Left forelimb (tissue), 1 donor: ENCODE results near the gene SLC23A1.
"Not testable (repeated sequence)": the region's sequence is repeated elsewhere in the genome, so short reads cannot be mapped to it uniquely, and the experiment has no call there.

Source experiments
- DNase-seq: peaks from one replicate; pipeline ENCODE4 v3.0.0-alpha.2; 2018; ENCODE audit warnings: low spot score

SLC23A1 gene

DNA sequence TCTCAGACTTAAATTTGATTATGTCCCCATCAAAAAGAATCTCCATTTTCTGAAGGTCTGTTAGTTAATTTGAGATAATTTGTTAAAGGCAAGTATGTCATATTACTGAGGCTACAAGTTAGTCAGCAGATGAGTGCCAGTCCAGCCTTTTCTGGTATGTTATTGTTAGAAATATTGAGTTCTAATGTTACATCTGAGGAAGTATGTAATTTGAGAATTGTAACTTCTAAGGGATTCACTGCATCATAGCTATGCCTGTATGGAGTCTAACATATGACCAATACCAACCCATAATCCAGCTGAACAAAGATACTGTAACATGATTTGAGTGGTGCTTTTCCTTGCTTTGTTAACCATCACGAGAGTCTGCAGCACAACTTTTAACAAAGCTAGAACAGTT, 13.9 kb downstream of the SLC23A1 start:
- no peak for DNase-seq

DNA sequence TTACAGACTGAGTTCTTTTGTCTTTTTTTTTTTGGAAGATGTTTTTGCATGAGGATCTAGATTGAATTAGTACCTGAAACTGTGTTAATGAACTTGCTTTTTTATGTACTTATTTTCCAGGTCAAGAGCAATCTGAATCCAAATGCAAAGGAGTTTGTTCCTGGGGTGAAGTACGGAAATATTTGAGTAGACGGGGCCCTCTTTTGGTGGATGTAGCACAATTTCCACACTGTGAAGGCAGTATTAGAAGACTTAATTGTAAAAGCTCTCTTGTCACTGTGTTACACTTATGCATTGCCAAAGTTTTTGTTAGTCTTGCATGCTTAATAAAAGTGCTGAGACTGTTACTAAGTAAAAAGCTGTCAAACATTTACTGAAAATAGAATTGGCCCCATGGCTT, 14.5 kb downstream of the SLC23A1 start:
- no peak for DNase-seq

DNA sequence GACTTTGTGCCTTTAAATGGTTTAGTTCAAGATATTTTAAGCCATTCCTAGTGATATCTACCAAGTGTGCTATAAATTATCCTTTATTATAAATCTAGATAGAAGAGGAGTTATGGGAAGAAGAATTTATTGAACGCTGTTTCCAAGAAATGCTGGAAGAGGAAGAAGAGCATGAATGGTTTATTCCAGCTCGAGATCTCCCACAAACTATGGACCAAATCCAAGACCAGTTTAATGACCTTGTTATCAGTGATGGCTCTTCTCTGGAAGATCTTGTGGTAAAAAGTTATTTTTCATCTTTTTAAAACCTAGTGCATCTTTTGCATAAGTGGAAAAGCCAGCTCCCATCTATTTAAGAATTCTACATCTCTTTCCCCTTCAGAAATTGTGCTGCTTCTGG, 18.6 kb downstream of the SLC23A1 start:
- no peak for DNase-seq

DNA sequence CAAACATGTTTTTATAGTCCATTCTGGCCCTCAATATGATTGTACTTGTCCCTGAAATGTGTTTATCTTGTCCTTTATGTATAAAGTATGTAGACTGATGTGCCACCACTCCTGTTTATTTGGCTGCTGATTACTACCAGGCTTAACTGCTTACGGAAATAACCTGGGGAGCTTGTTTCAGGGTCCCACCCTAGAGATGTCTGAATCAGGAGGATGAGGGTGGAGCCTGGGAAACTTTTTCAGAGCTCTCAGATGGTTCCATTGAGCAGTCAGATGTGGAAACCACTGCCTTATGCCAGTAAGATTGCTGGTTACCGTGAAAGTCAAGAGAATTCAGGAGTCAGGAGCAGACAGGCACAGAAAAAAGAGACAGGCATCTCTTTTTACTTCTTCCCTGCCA, 19.2 kb downstream of the SLC23A1 start:
- DNase-seq = no peak

DNA sequence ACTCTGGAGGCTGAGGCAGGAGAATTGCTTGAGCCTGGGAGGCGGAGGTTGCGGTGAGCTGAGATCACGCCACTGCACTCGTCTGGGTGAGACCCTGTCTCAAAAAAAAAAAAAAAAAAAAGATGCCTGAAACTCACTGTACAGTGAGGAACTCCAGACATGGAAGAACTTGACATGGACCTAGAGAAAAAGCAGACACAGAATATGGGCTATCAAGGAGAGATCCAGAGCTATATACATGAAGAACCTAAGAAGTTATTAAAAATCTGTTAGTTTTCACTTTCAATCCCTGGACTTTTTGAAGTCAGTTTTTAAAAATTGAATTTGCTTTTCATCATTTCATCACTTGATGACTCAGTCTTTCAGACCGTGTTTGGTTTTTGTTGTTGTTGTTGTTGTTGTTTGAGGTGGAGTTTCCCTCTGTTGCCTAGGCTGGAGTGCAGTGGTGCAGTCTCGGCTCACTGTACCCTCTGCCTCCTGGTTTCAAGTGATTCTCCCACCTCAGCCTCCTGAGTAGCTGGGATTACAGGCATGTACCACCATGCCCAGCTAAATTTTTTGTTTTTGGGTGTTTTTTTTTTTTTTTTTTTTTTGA, 21.2 kb downstream of the SLC23A1 start:
- DNase-seq = no peak

DNA sequence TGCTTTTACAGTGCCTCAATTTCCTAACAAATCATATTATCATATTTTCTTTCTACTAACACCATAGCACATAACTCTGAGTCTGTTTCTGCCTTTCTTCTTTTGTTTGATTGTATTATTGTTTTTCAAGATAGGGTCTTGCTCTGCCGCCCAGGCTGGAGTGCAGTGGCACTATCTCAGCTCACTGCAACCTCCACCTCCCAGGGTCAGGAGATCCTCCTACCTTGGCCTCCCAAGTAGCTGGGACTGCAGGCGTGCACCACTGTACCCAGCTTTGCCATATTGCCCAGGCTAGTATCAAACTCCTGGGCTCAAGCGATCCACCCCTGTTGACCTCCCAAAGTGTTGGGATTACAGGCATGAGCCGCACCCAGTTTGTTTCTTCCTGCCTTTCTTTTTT, 22.7 kb downstream of the SLC23A1 start:
- no peak for DNase-seq

DNA sequence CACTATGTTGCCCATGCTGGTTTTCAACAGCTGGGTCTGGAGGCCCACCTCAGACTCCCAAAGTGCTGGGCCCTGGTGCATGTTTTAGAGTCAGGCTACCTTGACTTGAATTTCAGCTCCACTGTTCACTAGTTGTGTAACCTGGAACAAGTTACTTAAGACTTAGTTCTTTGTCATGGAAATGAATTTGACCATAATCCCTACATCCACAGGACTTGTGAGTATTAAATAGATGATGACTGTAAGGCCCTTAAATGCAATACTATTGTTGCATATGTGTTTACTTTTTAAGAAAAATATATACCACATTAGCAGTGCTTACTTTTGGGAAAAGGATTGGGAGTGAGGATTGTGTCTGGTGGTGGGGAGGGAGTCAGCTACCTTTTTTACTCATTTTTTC, 25.0 kb downstream of the SLC23A1 start:
- no peak for DNase-seq

DNA sequence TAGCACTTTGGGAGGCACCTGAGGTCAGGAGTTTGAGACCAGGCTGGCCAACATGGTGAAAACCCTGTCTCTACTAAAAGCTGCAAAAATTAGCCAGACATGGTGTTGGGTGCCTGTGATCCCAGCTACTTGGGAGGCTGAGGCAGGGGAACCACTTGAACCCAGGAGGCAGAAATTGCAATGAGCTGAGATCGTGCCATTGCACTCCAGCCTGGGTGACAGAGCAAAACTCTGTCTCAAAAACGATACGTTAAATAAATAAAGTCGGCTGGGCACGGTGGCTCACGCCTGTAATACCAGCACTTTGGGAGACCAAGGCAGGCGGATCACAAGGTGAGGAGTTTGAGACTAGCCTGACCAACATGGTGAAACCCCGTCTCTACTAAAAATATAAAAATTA, 27.2 kb downstream of the SLC23A1 start:
- DNase-seq = not testable (repeated sequence)

DNA sequence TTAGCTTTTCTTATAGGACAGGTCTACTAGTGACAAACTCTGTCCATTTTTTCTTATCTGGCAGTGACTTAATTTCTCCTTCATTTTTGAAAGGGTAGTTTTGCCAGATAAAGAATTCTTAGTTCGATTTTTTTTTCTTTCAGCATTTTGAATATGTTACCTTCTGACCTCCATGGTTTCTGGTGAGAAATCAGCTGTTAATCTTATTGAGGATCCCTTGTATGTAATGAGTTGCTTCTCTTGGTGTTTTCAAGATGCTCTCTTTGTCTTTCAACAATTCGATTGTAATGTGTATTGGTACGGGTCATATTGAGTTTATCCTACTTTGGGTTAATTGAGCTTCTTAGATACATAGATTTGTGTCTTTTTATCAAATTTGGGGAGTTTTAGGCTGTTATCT, 28.9 kb downstream of the SLC23A1 start:
- DNase-seq = no peak

DNA sequence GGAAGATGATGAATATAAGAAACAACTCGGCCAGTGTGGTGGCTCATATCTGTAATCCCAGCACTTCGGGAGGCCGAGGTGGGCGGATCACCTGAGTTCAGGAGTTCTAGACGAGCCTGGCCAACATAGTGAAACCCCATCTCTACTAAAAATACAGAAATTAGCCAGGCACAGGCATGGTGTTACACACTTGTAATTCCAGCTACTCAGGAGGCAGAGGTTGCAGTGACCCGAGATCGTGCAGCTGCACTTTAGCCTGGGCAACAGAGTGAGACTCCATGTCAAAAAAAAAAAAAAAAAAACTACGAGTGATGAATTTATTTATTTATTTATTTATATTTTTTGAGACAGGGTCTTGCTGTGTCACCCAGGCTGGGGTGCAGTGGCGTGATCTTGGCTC, 35.2 kb downstream of the SLC23A1 start:
- not testable (repeated sequence) for DNase-seq

DNA sequence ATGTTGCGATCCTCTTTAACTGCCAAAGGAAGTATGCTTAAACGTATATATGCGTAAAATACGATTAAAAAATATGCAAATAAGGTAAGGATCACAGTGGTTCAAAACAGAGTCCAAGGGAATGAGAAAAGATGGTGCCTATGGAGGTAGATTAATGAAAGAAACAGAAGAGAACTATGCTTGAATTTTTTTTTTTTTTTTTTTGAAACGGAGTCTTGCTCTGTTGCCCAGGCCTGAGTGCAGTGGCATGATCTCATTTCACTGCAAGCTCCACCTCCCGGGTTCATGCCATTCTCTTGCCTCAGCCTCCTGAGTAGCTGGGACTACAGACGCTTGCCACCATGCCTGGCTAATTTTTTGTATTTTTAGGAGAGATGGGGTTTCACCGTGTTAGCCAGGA, 37.7 kb downstream of the SLC23A1 start:
- DNase-seq = not testable (repeated sequence)

DNA sequence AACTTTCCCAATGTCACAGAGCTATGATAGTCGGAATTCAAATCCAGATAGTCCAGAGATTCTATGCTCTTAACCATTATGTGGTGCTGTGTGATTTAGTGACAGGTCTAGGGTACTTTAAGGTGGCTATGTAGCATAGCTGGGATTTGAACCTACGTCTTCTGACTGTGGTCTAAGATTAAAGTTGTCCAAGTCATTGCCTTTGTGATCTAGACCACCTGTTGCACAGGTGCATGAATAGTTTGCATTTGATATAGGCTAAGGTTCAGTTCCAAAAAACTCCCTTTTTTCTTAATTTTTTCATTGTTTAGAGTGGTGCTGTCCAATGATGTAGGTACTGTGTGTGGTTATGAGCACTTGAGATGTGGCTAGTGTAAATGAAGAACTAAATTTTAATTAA, 38.9 kb downstream of the SLC23A1 start:
- DNase-seq = no peak

DNA sequence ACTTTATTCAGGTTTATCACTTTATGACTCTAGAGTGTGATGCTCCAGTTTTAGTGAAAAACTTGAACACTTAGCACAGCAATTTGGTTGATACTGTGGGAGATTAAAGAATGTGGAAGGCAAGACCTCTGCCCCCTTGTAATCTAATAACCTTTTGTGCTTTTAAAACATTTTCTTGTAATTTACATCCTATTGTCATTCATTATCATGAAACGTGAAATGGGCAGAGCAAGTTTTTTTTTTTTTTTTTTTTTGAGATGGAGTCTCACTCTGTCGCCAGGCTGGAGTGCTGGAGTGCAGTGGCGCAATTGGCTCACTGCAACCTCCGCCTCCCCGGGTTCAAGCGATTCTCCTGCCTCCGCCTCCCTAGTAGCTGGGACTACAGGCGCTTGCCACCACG, 39.6 kb downstream of the SLC23A1 start:
- DNase-seq = no peak

DNA sequence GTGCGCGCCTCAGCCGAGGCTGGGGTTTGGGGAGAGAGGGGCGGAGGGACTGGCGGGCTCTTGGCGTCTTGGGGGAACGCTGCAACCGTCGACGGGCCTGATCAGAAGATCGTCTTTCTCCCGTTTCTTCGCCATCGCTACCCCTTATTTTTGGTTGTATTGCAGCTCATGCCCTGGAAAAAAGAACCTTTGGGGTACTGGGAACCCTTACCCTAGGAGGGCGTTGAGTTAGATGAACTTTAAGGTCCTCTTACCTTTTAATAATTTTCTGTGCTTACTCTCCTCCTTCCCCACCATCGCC, 40.7 kb downstream of the SLC23A1 start:
- no peak for DNase-seq

DNA sequence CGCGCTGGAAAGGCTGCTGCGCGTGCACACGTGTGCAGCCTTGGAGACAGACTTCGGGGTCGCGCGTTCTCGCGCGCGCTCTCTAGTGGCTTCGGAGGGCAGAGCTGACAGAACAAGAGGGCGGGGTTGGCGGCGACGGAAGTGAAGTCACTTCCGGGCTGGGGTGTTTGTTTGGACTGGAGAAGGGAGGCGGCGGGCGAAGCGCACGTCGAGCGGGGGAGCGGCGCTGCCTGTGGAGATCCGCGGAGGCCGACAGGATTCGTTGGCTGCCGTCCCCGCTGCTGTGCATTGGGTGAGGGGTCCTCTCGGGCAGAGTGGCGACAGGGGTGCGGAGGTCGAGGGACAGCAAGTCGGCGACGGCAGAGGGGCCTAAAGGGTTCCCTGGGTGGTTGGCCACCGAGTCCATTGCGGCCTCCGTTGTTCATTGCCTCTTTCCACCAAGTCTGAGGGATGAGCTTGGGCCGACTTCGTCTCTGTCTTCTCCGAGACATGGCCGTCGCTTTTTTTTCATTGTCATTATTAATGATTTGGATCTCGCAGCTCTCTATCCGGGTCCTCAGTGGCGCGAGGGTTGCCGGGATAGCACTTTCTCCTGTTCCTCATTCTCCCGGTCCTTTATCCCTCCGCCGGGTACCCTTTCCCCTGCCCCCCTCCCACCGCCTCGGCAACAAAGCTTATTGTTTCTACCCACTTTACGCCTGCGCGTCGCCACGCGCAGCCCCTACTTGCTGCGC, 41.2 kb downstream of the SLC23A1 start, which contains the start of gene PAIP2:
PAIP2 (plus strand) TSS at position 166 of the 734 bp plus-strand sequence. CDS start 21,931 bp downstream, outside the sequence.
- peak; percentile 98 for DNase-seq

DNA sequence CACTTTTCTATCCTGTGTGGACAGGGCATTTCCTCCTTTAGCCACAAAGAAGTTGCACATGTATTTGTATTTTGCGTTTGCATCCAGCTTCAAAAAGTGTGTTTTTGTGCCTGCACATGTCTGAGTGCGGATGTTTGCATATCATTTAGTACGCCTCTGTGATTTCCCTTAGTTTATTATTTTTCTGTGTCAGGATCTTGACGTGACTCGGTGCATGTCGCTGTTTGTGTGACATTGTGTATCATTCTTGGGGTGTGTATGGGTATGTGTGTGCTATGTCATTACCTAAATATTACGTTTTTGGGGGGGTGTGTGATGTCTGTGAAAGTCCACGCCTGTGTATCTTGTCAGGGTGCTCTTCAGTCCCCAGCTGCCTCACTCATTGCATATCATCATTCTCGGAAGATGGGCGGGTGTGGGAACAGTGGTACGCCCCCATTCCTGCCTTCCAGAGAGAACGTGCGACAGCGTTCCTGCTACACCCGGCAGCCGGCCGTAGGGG, 41.9 kb downstream of the SLC23A1 start:
- no peak for DNase-seq

DNA sequence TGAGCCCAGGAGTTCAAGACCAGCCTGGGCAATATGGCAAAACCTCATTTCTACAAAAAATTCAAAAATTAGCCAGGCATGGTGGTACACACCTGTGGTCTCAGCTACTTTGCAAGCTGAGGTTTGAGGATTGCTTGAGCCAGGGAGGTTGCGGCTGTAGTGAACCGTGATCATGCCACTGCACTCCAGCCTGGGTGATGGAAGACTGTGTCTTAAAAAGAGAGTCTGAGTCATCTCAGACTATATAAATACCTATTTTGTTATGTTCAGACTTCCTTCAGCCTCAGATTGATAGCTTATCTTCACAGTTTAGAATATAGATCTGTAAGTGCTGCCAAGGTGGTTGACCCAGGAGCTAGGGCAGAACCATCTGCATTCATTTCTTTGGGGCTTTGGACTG, 43.0 kb downstream of the SLC23A1 start:
- no peak for DNase-seq

DNA sequence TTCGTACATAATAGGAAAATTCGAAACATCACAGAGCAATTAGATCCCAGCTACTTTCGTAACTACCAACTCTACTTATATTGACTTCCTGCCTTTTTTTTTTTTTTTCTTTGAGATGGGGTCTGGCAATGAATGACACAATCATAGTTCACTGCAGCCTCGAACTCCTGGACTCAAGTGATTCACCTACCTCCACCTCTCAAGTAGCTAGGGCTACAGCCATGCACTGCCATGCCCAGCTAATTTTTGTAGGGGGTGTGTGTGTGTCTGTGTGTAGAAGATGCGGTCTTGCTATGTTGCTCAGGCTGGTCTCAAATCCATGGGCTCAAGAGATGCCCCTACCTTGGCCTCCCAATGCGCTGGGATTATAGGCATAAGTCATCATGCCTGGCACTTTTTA, 47.3 kb downstream of the SLC23A1 start:
- no peak for DNase-seq
